ENCODE results near the gene RASL12.

Gene RASL12

DNA sequence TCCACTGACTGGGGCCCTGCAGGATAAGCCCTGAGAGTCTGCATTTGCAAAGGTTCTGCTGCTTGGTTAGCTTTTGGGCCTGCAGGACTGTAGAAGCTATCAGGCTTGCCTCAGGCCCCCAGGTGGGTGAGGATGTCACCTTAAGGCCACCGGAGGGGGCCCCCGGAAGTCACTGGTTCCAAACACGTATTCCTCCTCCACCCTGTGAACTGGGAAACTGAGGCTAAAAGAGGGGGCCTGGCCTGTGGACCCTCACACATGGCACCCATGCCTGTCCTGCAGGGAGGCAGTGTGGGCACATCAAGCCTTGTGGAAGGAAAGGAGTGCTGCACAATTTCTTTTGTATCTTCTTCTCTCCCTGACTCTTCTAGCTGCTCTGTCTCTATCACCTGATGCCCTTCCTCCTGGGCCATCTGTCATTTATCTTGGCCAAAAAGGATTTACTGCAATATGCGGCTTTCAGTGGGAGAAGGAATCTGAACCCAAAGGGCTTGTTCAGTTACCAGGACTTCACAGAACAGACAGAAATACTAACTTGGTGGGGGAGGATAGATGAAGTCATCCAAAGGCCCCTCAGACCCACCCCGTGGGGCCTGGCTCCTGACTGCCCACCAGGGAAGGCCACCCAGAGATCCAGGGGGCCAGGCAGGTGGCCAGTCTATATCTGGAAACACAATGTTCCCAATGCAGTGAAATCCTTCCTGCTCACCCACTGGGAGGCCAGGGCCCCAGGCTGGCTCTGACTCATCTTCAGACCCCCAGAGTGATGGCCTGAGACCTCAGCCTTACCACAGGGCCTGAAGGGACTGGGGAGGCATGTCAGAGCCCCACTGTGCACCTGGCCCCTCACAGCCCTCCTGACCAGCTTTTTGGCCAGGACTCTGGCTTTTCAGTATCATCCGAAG lies 28.9 kb upstream of the RASL12 start:
- DNase-seq (ENCODE audit: low read depth in 1 of 2, low spot score in 1 of 2) = no peak
- H3K27ac ChIP-seq (replicated peaks) = no peak overlapping the region
- no peak for TF ChIP-seq POLR2AphosphoS5 (IDR thresholded peaks at IDR 0.05; ENCODE audit: low read depth)
- TF ChIP-seq, protein P1, sequence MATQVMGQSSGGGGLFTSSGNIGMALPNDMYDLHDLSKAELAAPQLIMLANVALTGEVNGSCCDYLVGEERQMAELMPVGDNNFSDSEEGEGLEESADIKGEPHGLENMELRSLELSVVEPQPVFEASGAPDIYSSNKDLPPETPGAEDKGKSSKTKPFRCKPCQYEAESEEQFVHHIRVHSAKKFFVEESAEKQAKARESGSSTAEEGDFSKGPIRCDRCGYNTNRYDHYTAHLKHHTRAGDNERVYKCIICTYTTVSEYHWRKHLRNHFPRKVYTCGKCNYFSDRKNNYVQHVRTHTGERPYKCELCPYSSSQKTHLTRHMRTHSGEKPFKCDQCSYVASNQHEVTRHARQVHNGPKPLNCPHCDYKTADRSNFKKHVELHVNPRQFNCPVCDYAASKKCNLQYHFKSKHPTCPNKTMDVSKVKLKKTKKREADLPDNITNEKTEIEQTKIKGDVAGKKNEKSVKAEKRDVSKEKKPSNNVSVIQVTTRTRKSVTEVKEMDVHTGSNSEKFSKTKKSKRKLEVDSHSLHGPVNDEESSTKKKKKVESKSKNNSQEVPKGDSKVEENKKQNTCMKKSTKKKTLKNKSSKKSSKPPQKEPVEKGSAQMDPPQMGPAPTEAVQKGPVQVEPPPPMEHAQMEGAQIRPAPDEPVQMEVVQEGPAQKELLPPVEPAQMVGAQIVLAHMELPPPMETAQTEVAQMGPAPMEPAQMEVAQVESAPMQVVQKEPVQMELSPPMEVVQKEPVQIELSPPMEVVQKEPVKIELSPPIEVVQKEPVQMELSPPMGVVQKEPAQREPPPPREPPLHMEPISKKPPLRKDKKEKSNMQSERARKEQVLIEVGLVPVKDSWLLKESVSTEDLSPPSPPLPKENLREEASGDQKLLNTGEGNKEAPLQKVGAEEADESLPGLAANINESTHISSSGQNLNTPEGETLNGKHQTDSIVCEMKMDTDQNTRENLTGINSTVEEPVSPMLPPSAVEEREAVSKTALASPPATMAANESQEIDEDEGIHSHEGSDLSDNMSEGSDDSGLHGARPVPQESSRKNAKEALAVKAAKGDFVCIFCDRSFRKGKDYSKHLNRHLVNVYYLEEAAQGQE (IDR thresholded peaks at IDR 0.05; ENCODE audit: insufficient replicate concordance, low read depth) = no peak
- TF ChIP-seq GABPA (IDR thresholded peaks at IDR 0.05; ENCODE audit: low read depth) = no peak
- TF ChIP-seq, protein P2, sequence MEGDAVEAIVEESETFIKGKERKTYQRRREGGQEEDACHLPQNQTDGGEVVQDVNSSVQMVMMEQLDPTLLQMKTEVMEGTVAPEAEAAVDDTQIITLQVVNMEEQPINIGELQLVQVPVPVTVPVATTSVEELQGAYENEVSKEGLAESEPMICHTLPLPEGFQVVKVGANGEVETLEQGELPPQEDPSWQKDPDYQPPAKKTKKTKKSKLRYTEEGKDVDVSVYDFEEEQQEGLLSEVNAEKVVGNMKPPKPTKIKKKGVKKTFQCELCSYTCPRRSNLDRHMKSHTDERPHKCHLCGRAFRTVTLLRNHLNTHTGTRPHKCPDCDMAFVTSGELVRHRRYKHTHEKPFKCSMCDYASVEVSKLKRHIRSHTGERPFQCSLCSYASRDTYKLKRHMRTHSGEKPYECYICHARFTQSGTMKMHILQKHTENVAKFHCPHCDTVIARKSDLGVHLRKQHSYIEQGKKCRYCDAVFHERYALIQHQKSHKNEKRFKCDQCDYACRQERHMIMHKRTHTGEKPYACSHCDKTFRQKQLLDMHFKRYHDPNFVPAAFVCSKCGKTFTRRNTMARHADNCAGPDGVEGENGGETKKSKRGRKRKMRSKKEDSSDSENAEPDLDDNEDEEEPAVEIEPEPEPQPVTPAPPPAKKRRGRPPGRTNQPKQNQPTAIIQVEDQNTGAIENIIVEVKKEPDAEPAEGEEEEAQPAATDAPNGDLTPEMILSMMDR (IDR thresholded peaks at IDR 0.05; ENCODE audit: insufficient read depth, low read length) = no peak
- TF ChIP-seq SPI1 (IDR thresholded peaks at IDR 0.05; ENCODE audit: borderline replicate concordance, low read depth) = no peak

DNA sequence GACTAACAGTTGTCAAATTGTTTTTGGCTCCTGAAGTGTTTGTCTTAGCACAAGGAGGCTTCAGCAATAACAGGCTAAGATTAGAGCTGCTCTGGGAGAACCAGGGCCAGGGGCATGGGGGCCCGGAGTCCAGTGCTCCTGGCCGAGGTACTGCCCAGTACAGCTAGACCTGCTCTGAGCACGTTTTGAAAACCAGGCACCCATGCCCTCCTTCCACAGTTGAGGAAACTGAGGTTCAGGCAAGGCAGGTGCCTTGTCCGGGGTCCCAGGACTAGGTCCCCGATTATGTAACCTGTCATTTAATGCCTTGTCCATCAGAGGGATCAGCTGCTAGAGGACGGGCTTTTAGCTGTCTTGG lies 27.9 kb upstream of the RASL12 start:
- H3K27me3 ChIP-seq (ENCODE audit: insufficient read depth, poor library complexity, severe bottlenecking) = no peaks in the 10 kb centered on the region
- H3K27ac ChIP-seq (replicated peaks) = no peak overlapping the region
- H3K4me3 ChIP-seq (replicated peaks; ENCODE audit: insufficient read depth, low read length) = no peak overlapping the region
- TF ChIP-seq, protein P2 (IDR thresholded peaks at IDR 0.05; ENCODE audit: insufficient read depth, low read length) = no peak
- TF ChIP-seq GABPA (IDR thresholded peaks at IDR 0.05; ENCODE audit: low read depth) (no peak), POLR2AphosphoS5 (IDR thresholded peaks at IDR 0.05; ENCODE audit: low read depth) (no peak), SPI1 (IDR thresholded peaks at IDR 0.05; ENCODE audit: borderline replicate concordance, low read depth) (no peak)
- TF ChIP-seq, protein P1 (IDR thresholded peaks at IDR 0.05; ENCODE audit: insufficient replicate concordance, low read depth) = no peak
- DNase-seq (ENCODE audit: low read depth in 1 of 2, low spot score in 1 of 2) = no peak

More for the DNA sequence above, 28.9 kb upstream of the RASL12 start:
- Histone ChIP-seq H3K27me3 (ENCODE audit: insufficient read depth, poor library complexity, severe bottlenecking) (no peaks in the 10 kb centered on the region), H3K4me3 (replicated peaks; ENCODE audit: insufficient read depth, low read length) (no peak overlapping the region)

DNA sequence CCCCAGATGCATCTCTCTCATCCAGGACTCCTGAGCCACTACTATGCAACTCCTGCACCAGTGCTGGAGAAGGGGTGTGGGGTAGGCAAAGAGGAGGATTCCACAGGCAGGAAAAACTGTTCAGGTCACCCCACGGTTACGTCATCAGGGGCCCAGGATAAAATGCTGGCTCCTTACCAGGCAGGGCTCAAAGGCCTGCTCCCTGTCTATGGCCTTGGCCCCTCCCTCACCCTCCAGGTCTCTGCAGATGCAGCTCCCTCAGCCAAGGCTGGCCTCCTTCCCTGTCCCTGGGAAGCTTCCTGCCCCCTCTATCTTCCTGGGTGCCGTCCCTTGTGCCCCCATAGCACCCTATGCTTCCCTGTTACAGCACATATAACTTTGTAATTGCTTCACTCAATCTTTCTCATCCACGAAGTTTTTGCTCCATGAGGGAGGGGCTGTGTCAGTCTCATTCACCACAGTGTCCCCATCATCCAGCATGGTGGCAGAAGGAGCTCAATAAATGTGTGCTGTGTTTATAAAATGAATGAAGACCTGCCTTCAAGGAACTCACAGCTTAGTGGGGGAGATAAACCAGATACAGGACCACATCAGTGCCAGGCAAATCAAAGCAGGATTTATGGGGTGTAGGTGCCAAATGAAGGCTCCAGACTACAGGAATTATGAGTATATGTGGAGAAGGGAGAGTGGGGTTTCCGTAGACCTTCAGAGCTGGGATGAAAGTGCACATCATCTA lies 27.4 kb upstream of the RASL12 start:
- TF ChIP-seq GABPA (IDR thresholded peaks at IDR 0.05; ENCODE audit: low read depth) (no peak), POLR2AphosphoS5 (IDR thresholded peaks at IDR 0.05; ENCODE audit: low read depth) (no peak), SPI1 (IDR thresholded peaks at IDR 0.05; ENCODE audit: borderline replicate concordance, low read depth) (no peak)
- TF ChIP-seq, protein P2 (IDR thresholded peaks at IDR 0.05; ENCODE audit: insufficient read depth, low read length) = no peak
- TF ChIP-seq, protein P1 (IDR thresholded peaks at IDR 0.05; ENCODE audit: insufficient replicate concordance, low read depth) = no peak
- DNase-seq (ENCODE audit: low read depth in 1 of 2, low spot score in 1 of 2) = no peak
- Histone ChIP-seq H3K27me3 (ENCODE audit: insufficient read depth, poor library complexity, severe bottlenecking) (no peaks in the 10 kb centered on the region), H3K4me3 (replicated peaks; ENCODE audit: insufficient read depth, low read length) (no peak overlapping the region), H3K27ac (replicated peaks) (no peak overlapping the region)
